Heart left ventricle (tissue), 16 donors: ENCODE results near the gene C1orf21. TPM values are rescaled to one million over a fixed set of nuclear protein-coding genes. Genes with fewer than 3 reads are reported as not detected.
A peak's percentile ranks its signal among the peaks of the same experiment; 100 is the strongest.

Source experiments
- ATAC-seq, 4 donors: fragments of 200-7000 bp; cut with Tn5 transposase; one replicate each; pipeline ENCODE4 v1.9.1; 2020 to 2022; ENCODE audit warnings: moderate library complexity in 4 of 4, mild to moderate bottlenecking in 3 of 4, moderate number of reproducible peaks in 1 of 4
- DNase-seq, 5 donors: peaks; one replicate each; pipeline ENCODE4 v3.0.0-alpha.2; 2020
- H3K27ac ChIP-seq, 12 donors: fragments of 200-600 bp; sonication (generic) in 4 of 12; one replicate each; pipeline versions ENCODE4 v1.5.0 to v1.8.0; 2016 to 2022; ENCODE audit warnings: mild to moderate bottlenecking in 2 of 12
- H3K27me3 ChIP-seq, 9 donors: fragments of 200-600 bp; sonication (generic) in 2 of 9; one replicate each; pipeline versions ENCODE4 v1.5.1 to v1.8.0; 2016 to 2022; ENCODE audit warnings: mild to moderate bottlenecking in 3 of 9
- H3K36me3 ChIP-seq, 9 donors: fragments of 200-600 bp; sonication (generic) in 2 of 9; one replicate each; pipeline versions ENCODE4 v1.5.0 to v1.8.0; 2018 to 2022; ENCODE audit warnings: mild to moderate bottlenecking in 2 of 9
- H3K4me1 ChIP-seq, 12 donors: fragments of 200-600 bp; sonication (generic) in 4 of 12; one replicate each; pipeline versions ENCODE4 v1.5.0 to v1.8.0; 2016 to 2022; ENCODE audit warnings: mild to moderate bottlenecking in 3 of 12
- H3K4me3 ChIP-seq, 12 donors: fragments of 200-600 bp; sonication (generic) in 4 of 12; one replicate each; pipeline versions ENCODE4 v1.5.0 to v1.8.0; 2017 to 2022; ENCODE audit warnings: mild to moderate bottlenecking in 9 of 12, moderate library complexity in 4 of 12
- H3K9me3 ChIP-seq, 12 donors: fragments of 200-600 bp; sonication (generic) in 4 of 12; one replicate each; pipeline versions ENCODE4 v1.5.0 to v1.8.0; 2016 to 2022; ENCODE audit warnings: mild to moderate bottlenecking in 1 of 12
- POLR2A ChIP-seq, 2 donors: fragments of 450-650 bp; IDR thresholded peaks; one replicate each; pipeline ENCODE4 v1.6.1; 2017; ENCODE audit warnings: antibody characterized with exemption in 2 of 2, mild to moderate bottlenecking in 2 of 2, moderate library complexity in 2 of 2
- WGBS, 4 donors: extraction: QIAGEN DNeasy Blood & Tissue Kit in 2 of 4; methylation state at CpG; one replicate each; pipeline versions ENCODE4 v1.1.5 to v1.1.7; 2013 to 2018; 5-methylcytosine and 5-hydroxymethylcytosine counted together
- intact Hi-C, 10 donors: fragments of 100-400 bp; cut with DNase I; formaldehyde crosslinking; loops; one replicate each; pipeline versions ENCODE4 v1.11.1 to v1.14.2; 2022
- polyA plus RNA-seq, 2 donors: library from polyadenylated mRNA; stranded (reverse); fragments of 200-250 nt; gene quantifications; one replicate each; pipeline ENCODE4 v1.2.3, GENCODE V29; 2013
- total RNA-seq, 9 donors: library from RNA; depleted of rRNA in 2 of 9; stranded (reverse); fragments of >200 nt in 2 of 9; fragmentation: NEBNext Ultra II Directional in 3 of 9; extraction: Animal tissue kit (Norgen Biotek cat#: 25700) in 3 of 9; gene quantifications; one replicate each; pipeline versions ENCODE4 v1.1.0 to v1.2.4, GENCODE V29; 2016 to 2023
- TF ChIP-seq, protein P1 (sequence below), 12 donors: fragments of 200-600 bp; sonication (generic) in 4 of 12; IDR thresholded peaks; one replicate each; pipeline versions ENCODE4 v1.5.0 to v1.8.0; 2018 to 2022; ENCODE audit warnings: antibody characterized with exemption in 12 of 12, mild to moderate bottlenecking in 5 of 12
- donor health status: ischemic (EF 13 %, LVEDD 7.1; RV severe dilation, severe dysfunction).
- donor health status: healthy with polysubstance abuse.
- donor health status: DM: no; HTN: yes; CAD: no.
- donor health status: DM: no; HTN: no; CAD: no.
- donor health status: ischemic (EF 25% LVEDD 6.9; RV normal size, moderate dysfunction).
- donor health status: ischemic (EF 25% LVEDD 5.7; RV mildly dilated, moderate dysfunction).
- donor health status: healthy.
- donor health status: DM: yes; HTN: yes; CAD: no.
- donor health status: ischemic (EF 35%, LVEDD 5.7; RV mildly dilated, moderate dysfunction).
- donor health status: nonischemic (EF 11% LVEDD 7.7; RV severe dilation, severe dysfunction).
- donor health status: DM: yes; HTN: yes; CAD: no.
- donor health status: PGD.
- donor health status: ischemic (EF 29% LVEDD 5.4; RV normal size, mild dysfunction).
- donor health status: nonischemic (EF 23%, LVEDD 6.1; RV moderate dilation, normal function).

C1orf21 gene
- total and polyA plus RNA-seq, 11 donors = 32.0 to 81.3 (median 68.4) TPM

DNA sequence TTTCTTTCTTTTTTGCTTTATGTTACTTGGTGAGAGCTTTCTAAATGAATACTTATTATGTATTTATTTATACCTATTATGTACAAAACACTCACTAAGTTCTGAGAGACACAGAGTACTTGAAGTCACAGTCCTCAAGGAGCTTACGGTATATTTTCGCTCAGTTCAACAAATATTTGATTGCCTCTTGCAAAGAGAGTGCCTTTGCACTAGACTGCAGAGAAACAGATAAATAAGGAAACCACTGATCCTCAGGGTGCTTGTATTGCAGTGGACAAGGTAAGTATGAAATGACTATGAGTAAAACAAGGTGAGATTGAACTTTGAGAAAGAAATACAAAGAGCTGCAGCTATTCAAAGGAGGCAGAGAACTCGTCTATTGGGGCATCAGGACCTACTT lies 123.3 kb downstream of the C1orf21 start:
- Histone ChIP-seq H3K27ac (no peak overlapping the region), H3K27me3 (no peaks in the 10 kb centered on the region), H3K4me3 (no peak overlapping the region), H3K9me3 (no peaks in the 10 kb centered on the region), H3K36me3 (peaks cover 0 to 14% (median 5%) of the 10 kb centered on the region in 9 donors), H3K4me1 (peaks cover 10 to 64% (median 42%) of the 10 kb centered on the region in 12 donors)
- TF ChIP-seq, protein P1, sequence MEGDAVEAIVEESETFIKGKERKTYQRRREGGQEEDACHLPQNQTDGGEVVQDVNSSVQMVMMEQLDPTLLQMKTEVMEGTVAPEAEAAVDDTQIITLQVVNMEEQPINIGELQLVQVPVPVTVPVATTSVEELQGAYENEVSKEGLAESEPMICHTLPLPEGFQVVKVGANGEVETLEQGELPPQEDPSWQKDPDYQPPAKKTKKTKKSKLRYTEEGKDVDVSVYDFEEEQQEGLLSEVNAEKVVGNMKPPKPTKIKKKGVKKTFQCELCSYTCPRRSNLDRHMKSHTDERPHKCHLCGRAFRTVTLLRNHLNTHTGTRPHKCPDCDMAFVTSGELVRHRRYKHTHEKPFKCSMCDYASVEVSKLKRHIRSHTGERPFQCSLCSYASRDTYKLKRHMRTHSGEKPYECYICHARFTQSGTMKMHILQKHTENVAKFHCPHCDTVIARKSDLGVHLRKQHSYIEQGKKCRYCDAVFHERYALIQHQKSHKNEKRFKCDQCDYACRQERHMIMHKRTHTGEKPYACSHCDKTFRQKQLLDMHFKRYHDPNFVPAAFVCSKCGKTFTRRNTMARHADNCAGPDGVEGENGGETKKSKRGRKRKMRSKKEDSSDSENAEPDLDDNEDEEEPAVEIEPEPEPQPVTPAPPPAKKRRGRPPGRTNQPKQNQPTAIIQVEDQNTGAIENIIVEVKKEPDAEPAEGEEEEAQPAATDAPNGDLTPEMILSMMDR (IDR thresholded peaks at IDR 0.05) = no peak
- no peak for TF ChIP-seq POLR2A (IDR thresholded peaks at IDR 0.05)
- intact Hi-C loops = no loop called here
- DNase-seq (no peak), ATAC-seq (no peak)
- WGBS, 4 donors = 97 to 100% (median 99%) methylated on average over 3 of the region's 3 CpGs

DNA sequence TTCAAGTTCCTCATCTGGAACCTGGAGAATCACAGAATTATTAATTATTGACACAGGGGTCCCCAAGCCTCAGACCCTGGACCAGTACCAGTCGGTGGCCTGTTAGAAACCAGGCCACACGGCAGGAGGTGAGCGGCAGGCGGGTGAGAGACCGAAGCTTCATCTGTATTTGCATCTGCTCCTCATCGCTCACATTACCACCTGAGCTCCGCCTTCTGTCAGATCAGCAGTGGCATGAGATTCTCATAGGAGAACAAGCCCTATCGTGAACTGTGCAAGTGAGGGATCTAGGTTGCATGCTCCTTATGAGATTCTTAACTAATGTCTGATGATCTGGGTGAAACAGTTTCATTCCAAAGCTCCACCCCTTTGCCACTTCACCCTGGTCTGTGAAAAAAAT lies 125.9 kb downstream of the C1orf21 start:
- Histone ChIP-seq H3K27me3 (no peaks in the 10 kb centered on the region), H3K36me3 (peaks cover 0 to 31% (median 5%) of the 10 kb centered on the region in 9 donors), H3K9me3 (no peaks in the 10 kb centered on the region), H3K4me3 (no peak overlapping the region), H3K4me1 (peaks cover 0 to 46% (median 28%) of the 10 kb centered on the region in 12 donors), H3K27ac (peak overlapping the region in 1 of 12 donors; percentile 2)
- no peak for DNase-seq
- intact Hi-C loops = no loop called here
- WGBS, 4 donors = 85 to 94% (median 87%) methylated on average over 8 of the region's 8 CpGs
- no peak for ATAC-seq
- no peak for TF ChIP-seq POLR2A (IDR thresholded peaks at IDR 0.05)
- TF ChIP-seq, protein P1 (IDR thresholded peaks at IDR 0.05) = no peak

DNA sequence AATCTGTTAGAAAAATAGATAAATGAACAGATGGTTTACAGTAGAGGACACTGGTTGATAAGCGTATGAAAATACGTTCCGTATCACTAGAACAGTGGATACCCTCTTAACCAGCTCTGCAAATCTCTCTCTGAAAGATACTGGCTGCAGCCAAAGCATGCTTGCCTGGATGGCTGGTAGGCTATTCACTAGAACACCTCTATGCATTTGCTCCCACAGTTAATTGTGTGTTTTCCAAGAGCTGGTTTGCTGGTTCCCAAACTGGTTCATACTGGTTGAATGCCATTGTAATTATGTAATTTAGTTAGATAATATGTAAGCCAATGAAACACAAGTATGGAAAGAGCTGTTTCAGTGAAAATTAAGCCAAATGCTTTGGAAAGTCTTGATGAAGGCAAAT lies 126.6 kb downstream of the C1orf21 start:
- Histone ChIP-seq H3K4me1 (peaks cover 0 to 46% (median 28%) of the 10 kb centered on the region in 12 donors), H3K36me3 (peaks cover 0 to 31% (median 5%) of the 10 kb centered on the region in 9 donors), H3K9me3 (no peaks in the 10 kb centered on the region), H3K27me3 (no peaks in the 10 kb centered on the region), H3K27ac (peak overlapping the region in 6 of 12 donors; percentile 2 to 51 (median 25)), H3K4me3 (no peak overlapping the region)
- 55 to 77% (median 61%) methylated on average over 3 of the region's 3 CpGs for WGBS, 4 donors
- TF ChIP-seq, protein P1 (IDR thresholded peaks at IDR 0.05) = no peak
- TF ChIP-seq POLR2A (IDR thresholded peaks at IDR 0.05) = no peak
- peak in 2 of 4 donors; percentile 25 to 29 for ATAC-seq
- DNase-seq = no peak
- intact Hi-C loops = no loop called here

DNA sequence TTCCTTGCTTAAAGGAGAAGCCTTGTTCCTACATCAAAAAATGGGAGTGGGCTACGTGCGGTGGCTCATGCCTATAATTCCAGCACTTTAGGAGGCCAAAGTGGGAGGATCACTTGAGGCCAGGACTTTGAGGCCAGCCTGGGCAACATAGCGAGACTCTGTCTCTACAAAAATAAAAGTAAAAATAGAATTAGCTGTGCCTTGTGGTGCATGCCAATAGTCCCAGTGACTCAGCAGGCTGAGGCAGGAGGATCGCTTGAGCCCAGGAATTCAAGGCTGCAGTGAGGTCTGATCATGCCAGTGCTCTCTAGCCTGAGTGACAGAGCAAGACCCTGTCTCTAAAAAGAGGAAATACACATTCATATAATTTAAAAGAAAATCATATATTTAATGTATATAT lies 127.1 kb downstream of the C1orf21 start:
- Histone ChIP-seq H3K27me3 (no peaks in the 10 kb centered on the region), H3K27ac (peak overlapping the region in 6 of 12 donors; percentile 2 to 51 (median 24)), H3K9me3 (no peaks in the 10 kb centered on the region), H3K4me3 (no peak overlapping the region), H3K36me3 (peaks cover 0 to 31% (median 5%) of the 10 kb centered on the region in 9 donors), H3K4me1 (peaks cover 0 to 46% (median 26%) of the 10 kb centered on the region in 12 donors)
- 70 to 76% (median 71%) methylated on average over 4 of the region's 4 CpGs for WGBS, 4 donors
- TF ChIP-seq POLR2A (IDR thresholded peaks at IDR 0.05) = no peak
- TF ChIP-seq, protein P1 (IDR thresholded peaks at IDR 0.05) = no peak
- intact Hi-C loops = no loop called here
- peak; percentile 28 to 87 (median 63) for ATAC-seq
- peak in 2 of 5 donors; percentile 33 to 60 for DNase-seq
